ENCODE measurements around the gene MCTP1.

- TF ChIP-seq EED (IDR thresholded peaks at IDR 0.05; ENCODE audit: low read depth), result no peak
- TF ChIP-seq POLR2A (IDR thresholded peaks at IDR 0.05; ENCODE audit: low read depth, low read length), result no peak
- TF ChIP-seq CHD4 (IDR thresholded peaks at IDR 0.05), result no peak
- TF ChIP-seq TAF1 (IDR thresholded peaks at IDR 0.05; ENCODE audit: borderline replicate concordance, low read depth, low read length), result no peak
Measured at GRCh38 chr5:94796586-94796985, 488.3 kb downstream of the MCTP1 start.

Data from GM12878 (cell line).